HCT116 (cell line): ENCODE measurements around the gene GLDC. TPM values are rescaled to one million over a fixed set of nuclear protein-coding genes. Genes with fewer than 3 reads are reported as not detected.
"Not testable (repeated sequence)": the region's sequence is repeated elsewhere in the genome, so short reads cannot be mapped to it uniquely, and the experiment has no call there.

Experiments used
- ATAC-seq: fragments of 200-7000 bp; cut with Tn5 transposase; 2 replicates; pipeline ENCODE4 v1.9.1; 2020; ENCODE audit warnings: mild to moderate bottlenecking, moderate library complexity
- BruUV-seq: library from RNA; stranded (reverse); fragments of 400-500 nt; replicated peaks from 2 replicates; lab custom pipeline; 2021; lab: Mats Ljungman, UMichigan
- CTCF ChIA-PET: fragments of 300-600 bp; sonication (Branson Sonifier 250); formaldehyde crosslinking; loops from one replicate; lab custom pipeline; 2021; ENCODE audit warnings: antibody characterized with exemption; lab: Charles Lee
- POLR2A ChIA-PET: fragments of 300-600, 350-600 bp; sonication (Branson Sonifier 250); formaldehyde crosslinking; loops from one replicate; lab custom pipeline; 2021; ENCODE audit warnings: antibody characterized with exemption; lab: Charles Lee
- RAD21 ChIA-PET, 2 experiments: fragments of 300-600 bp; sonication (Branson Sonifier 250); formaldehyde crosslinking; loops; one replicate each; lab custom pipeline; 2023; ENCODE audit warnings: low total read pairs in 2 of 2; ENCODE audit not compliant: uncharacterized antibody in 2 of 2, unreplicated experiment in 2 of 2, low non-redundant PET in 1 of 2; lab: Charles Lee
- DNase-seq: peaks from one replicate; pipeline ENCODE4 v3.0.0-alpha.2; 2010; ENCODE audit warnings: low read depth, low spot score
- H2AFZ ChIP-seq: fragments of 200-600 bp; shearing (Covaris generic), sonication (generic); 2 replicates; pipeline ENCODE4 v1.6.1; 2017; ENCODE audit warnings: low read depth, mixed run types, mixed read lengths, antibody characterized with exemption, low read length; ENCODE audit not compliant: poor library complexity, severe bottlenecking
- H3K27ac ChIP-seq: 2 replicates; pipeline ENCODE4 v1.5.1; 2012; ENCODE audit warnings: low read depth, low read length
- H3K27me3 ChIP-seq: fragments of 200-600 bp; sonication (generic); 2 replicates; pipeline ENCODE4 v1.6.1; 2016; ENCODE audit warnings: mixed run types, low read length, mixed read lengths; ENCODE audit not compliant: insufficient read depth
- H3K36me3 ChIP-seq, 2 experiments: fragments of 200-500 bp in 1 of 2; fragments of 200-600 bp in 1 of 2; sonication (Bioruptor generic) in 1 of 2; sonication (generic) in 1 of 2; 2 replicates each; pipeline versions ENCODE4 v1.5.1 to v1.6.1; 2014 to 2016; ENCODE audit warnings: low read length in 2 of 2, inconsistent platforms in 1 of 2, mixed read lengths in 1 of 2, mixed run types in 1 of 2; ENCODE audit not compliant: insufficient read depth in 2 of 2, control insufficient read depth in 1 of 2
- H3K4me1 ChIP-seq, 2 experiments: fragments of 200-600 bp in 1 of 2; sonication (generic) in 1 of 2; 2 replicates each; pipeline versions ENCODE4 v1.5.1 to v1.6.1; 2012 to 2017; ENCODE audit warnings: low read length in 2 of 2, inconsistent platforms in 1 of 2, mild to moderate bottlenecking in 1 of 2, mixed read lengths in 1 of 2, mixed run types in 1 of 2, moderate library complexity in 1 of 2; ENCODE audit not compliant: insufficient read depth in 2 of 2, control insufficient read depth in 1 of 2
- H3K4me2 ChIP-seq: fragments of 200-600 bp; sonication (generic); 2 replicates; pipeline ENCODE4 v1.6.1; 2017; ENCODE audit warnings: mixed run types, low read length, mixed read lengths
- H3K4me3 ChIP-seq, 2 experiments: fragments of 200-600 bp in 1 of 2; sonication (generic) in 1 of 2; replicated peaks in 1 of 2; 2 replicates each; pipeline ENCODE4 v1.5.1; 2011 to 2016; ENCODE audit warnings: low read length in 2 of 2, control low read depth in 1 of 2, low read depth in 1 of 2, mild to moderate bottlenecking in 1 of 2, mixed read lengths in 1 of 2, mixed run types in 1 of 2
- H3K79me2 ChIP-seq: fragments of 200-600 bp; sonication (generic); 2 replicates; pipeline ENCODE4 v1.6.1; 2017; ENCODE audit warnings: mild to moderate bottlenecking, mixed run types, low read length, moderate library complexity, mixed read lengths; ENCODE audit not compliant: insufficient read depth
- H3K9ac ChIP-seq: fragments of 200-600 bp; sonication (generic); 2 replicates; pipeline ENCODE4 v1.6.1; 2016; ENCODE audit warnings: low read length, mixed read lengths
- H3K9me2 ChIP-seq: fragments of 200-600 bp; sonication (generic), shearing (Covaris generic); 2 replicates; pipeline ENCODE4 v1.6.1; 2017; ENCODE audit warnings: mixed run types, mild to moderate bottlenecking, moderate library complexity; ENCODE audit not compliant: insufficient read depth
- H3K9me3 ChIP-seq, 2 experiments: fragments of 200-500 bp in 1 of 2; fragments of 200-600 bp in 1 of 2; sonication (Bioruptor generic) in 1 of 2; sonication (generic) in 1 of 2; 2 replicates each; pipeline ENCODE4 v1.6.1; 2014 to 2017; ENCODE audit warnings: low read length in 2 of 2, mixed read lengths in 2 of 2, inconsistent platforms in 1 of 2, low read depth in 1 of 2, mild to moderate bottlenecking in 1 of 2, mixed run types in 1 of 2, moderate library complexity in 1 of 2; ENCODE audit not compliant: control insufficient read depth in 1 of 2, insufficient read depth in 1 of 2
- H4K20me1 ChIP-seq: fragments of 200-600 bp; sonication (generic), shearing (Covaris generic); 2 replicates; pipeline ENCODE4 v1.6.1; 2017; ENCODE audit warnings: mixed run types, mild to moderate bottlenecking, moderate library complexity; ENCODE audit not compliant: insufficient read depth
- CBX3 ChIP-seq: IDR thresholded peaks from 2 replicates; pipeline ENCODE4 v1.6.1; 2012; ENCODE audit warnings: low read depth
- CEBPB ChIP-seq: IDR thresholded peaks from 2 replicates; pipeline ENCODE4 v1.6.1; 2012; ENCODE audit warnings: low read depth
- CTCF ChIP-seq, 3 experiments: fragments of 200-600 bp in 1 of 3; sonication (generic) in 1 of 3; IDR thresholded peaks in 2 of 3; conservative IDR thresholded peaks in 1 of 3; 2 replicates each; pipeline ENCODE4 v1.5.1; 2012 to 2017; ENCODE audit warnings: low read depth in 2 of 3, low read length in 2 of 3, antibody characterized with exemption in 1 of 3, borderline replicate concordance in 1 of 3, control low read depth in 1 of 3, mild to moderate bottlenecking in 1 of 3, mixed read lengths in 1 of 3, mixed run types in 1 of 3, moderate library complexity in 1 of 3; ENCODE audit not compliant: insufficient read depth in 1 of 3
- ELF1 ChIP-seq: IDR thresholded peaks from 2 replicates; pipeline ENCODE4 v1.6.1; 2012; ENCODE audit warnings: low read depth, borderline replicate concordance
- EZH2 ChIP-seq: fragments of 200-600 bp; sonication (generic); IDR thresholded peaks from 2 replicates; pipeline ENCODE4 v1.6.1; 2017; ENCODE audit warnings: antibody characterized with exemption, mixed run types
- EZH2phosphoT487 ChIP-seq: fragments of 200-600 bp; IDR thresholded peaks from 2 replicates; pipeline ENCODE4 v1.6.1; 2018; ENCODE audit warnings: antibody characterized with exemption, borderline replicate concordance
- FOSL1 ChIP-seq: IDR thresholded peaks from 2 replicates; pipeline ENCODE4 v1.6.1; 2012; ENCODE audit warnings: low read depth
- JUND ChIP-seq: IDR thresholded peaks from 2 replicates; pipeline ENCODE4 v1.6.1; 2012
- MAX ChIP-seq: IDR thresholded peaks from 2 replicates; pipeline ENCODE4 v1.6.1; 2012
- RAD21 ChIP-seq: IDR thresholded peaks from 2 replicates; pipeline ENCODE4 v1.6.1; 2012; ENCODE audit warnings: low read depth, mild to moderate bottlenecking
- ZFX ChIP-seq: fragments of 450-650 bp; IDR thresholded peaks from 2 replicates; pipeline ENCODE4 v1.6.1; 2017
- intact Hi-C: fragments of 100-400 bp; cut with micrococcal nuclease; formaldehyde crosslinking; loops from 2 replicates; pipeline ENCODE4 v1.10.0; 2022
- total RNA-seq: library from RNA; stranded (reverse); gene quantifications from one replicate; pipeline ENCODE4 v1.2.1, GENCODE V29; 2021; ENCODE audit not compliant: unreplicated experiment

The GLDC gene
- total RNA-seq, 1 experiment from 2014 or later: 4.9 TPM

- Histone ChIP-seq H2AFZ (no peak overlapping the region), H3K9ac (no peak overlapping the region), H3K4me1 (no peaks in the 10 kb centered on the region), H3K4me3 (no peak overlapping the region), H3K4me2 (no peak overlapping the region), H3K27me3 (no peaks in the 10 kb centered on the region), H3K9me2 (no peaks in the 10 kb centered on the region), H3K79me2 (no peaks in the 10 kb centered on the region), H4K20me1 (no peaks in the 10 kb centered on the region), H3K9me3 (no peaks in the 10 kb centered on the region), H3K36me3 (no peaks in the 10 kb centered on the region), H3K27ac (no peak overlapping the region)
- intact Hi-C loops: no loop called here
- ChIA-PET RAD21 (no interaction called here), POLR2A (no interaction called here), CTCF (no interaction called here)
- DNase-seq: no peak
- TF ChIP-seq EZH2phosphoT487 (no peak), ZFX (no peak), JUND (no peak), CTCF (IDR thresholded peaks at IDR 0.05 in 2 of 3, conservative IDR thresholded peaks at IDR 0.05 in 1 of 3; ENCODE audit: borderline replicate concordance in 1 of 3, insufficient read depth in 1 of 3, low read depth in 2 of 3, low read length in 2 of 3) (no peak), ELF1 (no peak)
- ATAC-seq: no peak
- BruUV-seq: no TSS peak
These were observed 9.5 kb upstream of the GLDC start for GRCh38 chr9:6655036-6655435.

- H3K9me3 ChIP-seq: no peaks in the 10 kb centered on the region
- H2AFZ ChIP-seq: peak overlapping the region; percentile 63
- no peaks in the 10 kb centered on the region for H3K79me2 ChIP-seq
- peak overlapping the region; percentile 79 to 80 for H3K4me3 ChIP-seq
- CTCF ChIA-PET: no interaction called here
- no TSS peak for BruUV-seq
- H3K9me2 ChIP-seq: no peaks in the 10 kb centered on the region
- DNase-seq (no peak), ATAC-seq (peak; percentile 15; the same call in 1 of the 2 replicates)
- TF ChIP-seq CBX3 (no peak), MAX (peak; percentile 21; the same call in 1 of the 2 replicates), ELF1 (no peak), CTCF (IDR thresholded peaks at IDR 0.05 in 2 of 3, conservative IDR thresholded peaks at IDR 0.05 in 1 of 3; ENCODE audit: borderline replicate concordance in 1 of 3, insufficient read depth in 1 of 3, low read depth in 2 of 3, low read length in 2 of 3) (no peak), EZH2 (no peak), RAD21 (no peak), FOSL1 (no peak), CEBPB (peak; percentile 56)
- H3K36me3 ChIP-seq: no peaks in the 10 kb centered on the region
- no peaks in the 10 kb centered on the region for H4K20me1 ChIP-seq
- RAD21 ChIA-PET: no interaction called here
- peak overlapping the region; percentile 93 for H3K4me2 ChIP-seq
- POLR2A ChIA-PET: no interaction called here
- peak overlapping the region; percentile 55 for H3K9ac ChIP-seq
- H3K4me1 ChIP-seq: peaks cover 4 to 5% of the 10 kb centered on the region in 2 experiments; a peak in 2 of 4 replicates
- no peaks in the 10 kb centered on the region for H3K27me3 ChIP-seq
- H3K27ac ChIP-seq: peak overlapping the region; percentile 38; the same call in 1 of the 2 replicates
- intact Hi-C loops: no loop called here
These were observed 736 bp upstream of the GLDC start for GRCh38 chr9:6646293-6646636.

GRCh38 chr9:6645105-6645354 lies 499 bp downstream of the GLDC start:
- RAD21 ChIA-PET, BruUV-seq, H3K27me3 ChIP-seq, H3K36me3 ChIP-seq, H3K9me2 ChIP-seq, CTCF ChIA-PET, intact Hi-C loops, H3K9ac ChIP-seq, H4K20me1 ChIP-seq, H3K4me2 ChIP-seq, H3K27ac ChIP-seq, ATAC-seq, H3K4me3 ChIP-seq, DNase-seq, H3K79me2 ChIP-seq, POLR2A ChIA-PET, H2AFZ ChIP-seq, H3K9me3 ChIP-seq, H3K4me1 ChIP-seq: not testable (repeated sequence)
